HEK293 (cell line): ENCODE data around the gene ARL3.

Source experiments
- BCL11B ChIP-seq: fragments of 450-650 bp; formaldehyde crosslinking; IDR thresholded peaks from 2 replicates; pipeline ENCODE4 v1.5.1; 2016; ENCODE audit warnings: low read depth, missing biosample characterization, missing genetic modification characterization
- CTCF ChIP-seq: fragments of 450-650 bp; formaldehyde crosslinking; IDR thresholded peaks from 2 replicates; pipeline ENCODE4 v1.5.1; 2016; ENCODE audit warnings: missing biosample characterization, missing genetic modification characterization
- FEZF1 ChIP-seq: fragments of 450-650 bp; formaldehyde crosslinking; IDR thresholded peaks from 2 replicates; pipeline ENCODE4 v1.5.1; 2016; ENCODE audit warnings: missing biosample characterization, missing genetic modification characterization
- GFI1B ChIP-seq: fragments of 450-650 bp; formaldehyde crosslinking; IDR thresholded peaks from 2 replicates; pipeline ENCODE4 v1.5.1; 2016; ENCODE audit warnings: missing biosample characterization, missing genetic modification characterization
- GLIS2 ChIP-seq: fragments of 450-650 bp; formaldehyde crosslinking; IDR thresholded peaks from 2 replicates; pipeline ENCODE4 v1.5.1; 2016; ENCODE audit warnings: missing biosample characterization, missing genetic modification characterization
- HOXC10 ChIP-seq: sonication (generic); formaldehyde crosslinking; IDR thresholded peaks from 2 replicates; pipeline ENCODE4 v1.8.1; 2023; ENCODE audit warnings: mild to moderate bottlenecking, missing genetic modification reagents
- IKZF3 ChIP-seq: fragments of 450-650 bp; IDR thresholded peaks from 2 replicates; pipeline ENCODE4 v1.5.0; 2018; ENCODE audit warnings: missing biosample characterization, mild to moderate bottlenecking, missing genetic modification characterization, moderate library complexity
- KLF9 ChIP-seq: fragments of 450-650 bp; formaldehyde crosslinking; IDR thresholded peaks from 2 replicates; pipeline ENCODE4 v1.5.1; 2016; ENCODE audit warnings: missing biosample characterization, missing genetic modification characterization, low read depth
- MYNN ChIP-seq: fragments of 450-650 bp; formaldehyde crosslinking; IDR thresholded peaks from 2 replicates; pipeline ENCODE4 v1.5.1; 2016; ENCODE audit warnings: missing biosample characterization, missing genetic modification characterization, borderline replicate concordance
- OVOL3 ChIP-seq: fragments of 450-650 bp; formaldehyde crosslinking; IDR thresholded peaks from 2 replicates; pipeline ENCODE4 v1.5.1; 2016; ENCODE audit warnings: missing biosample characterization, missing genetic modification characterization
- PRDM1 ChIP-seq: fragments of 450-650 bp; formaldehyde crosslinking; IDR thresholded peaks from 2 replicates; pipeline ENCODE4; 2016; ENCODE audit warnings: missing biosample characterization, missing genetic modification characterization
- RBAK ChIP-seq: fragments of 450-650 bp; formaldehyde crosslinking; IDR thresholded peaks from 2 replicates; pipeline ENCODE4 v1.5.1; 2016; ENCODE audit warnings: missing biosample characterization, missing genetic modification characterization
- SP2 ChIP-seq: fragments of 450-650 bp; formaldehyde crosslinking; IDR thresholded peaks from 2 replicates; pipeline ENCODE4 v1.5.1; 2016; ENCODE audit warnings: missing biosample characterization, missing genetic modification characterization
- TRIM28 ChIP-seq: IDR thresholded peaks from 2 replicates; pipeline ENCODE4 v1.6.1; 2011; ENCODE audit warnings: low read length, control low read depth, borderline replicate concordance
- WT1 ChIP-seq: fragments of 450-650 bp; formaldehyde crosslinking; IDR thresholded peaks from 2 replicates; pipeline ENCODE4 v1.5.1; 2016; ENCODE audit warnings: missing biosample characterization, missing genetic modification characterization
- YY1 ChIP-seq: fragments of 450-650 bp; formaldehyde crosslinking; IDR thresholded peaks from 2 replicates; pipeline ENCODE4 v1.5.1; 2018; ENCODE audit warnings: missing biosample characterization, missing genetic modification characterization
- ZBTB44 ChIP-seq: fragments of 450-650 bp; IDR thresholded peaks from 2 replicates; pipeline ENCODE4 v1.5.1; 2018; ENCODE audit warnings: missing biosample characterization, mild to moderate bottlenecking, missing genetic modification characterization
- ZFP37 ChIP-seq: fragments of 450-650 bp; formaldehyde crosslinking; IDR thresholded peaks from 2 replicates; pipeline ENCODE4 v1.5.1; 2016; ENCODE audit warnings: missing biosample characterization, missing genetic modification characterization
- ZNF138 ChIP-seq: fragments of 450-650 bp; formaldehyde crosslinking; IDR thresholded peaks from 2 replicates; pipeline ENCODE4 v1.5.1; 2016; ENCODE audit warnings: missing biosample characterization, missing genetic modification characterization, borderline replicate concordance
- ZNF169 ChIP-seq: fragments of 450-650 bp; formaldehyde crosslinking; IDR thresholded peaks from 2 replicates; pipeline ENCODE4 v1.5.1; 2016; ENCODE audit warnings: missing biosample characterization, missing genetic modification characterization
- ZNF175 ChIP-seq: fragments of 450-650 bp; formaldehyde crosslinking; IDR thresholded peaks from 2 replicates; pipeline ENCODE4 v1.5.1; 2016; ENCODE audit warnings: missing biosample characterization, missing genetic modification characterization
- ZNF23 ChIP-seq: fragments of 450-650 bp; formaldehyde crosslinking; IDR thresholded peaks from 2 replicates; pipeline ENCODE4 v1.5.1; 2016; ENCODE audit warnings: missing biosample characterization, missing genetic modification characterization, borderline replicate concordance
- ZNF248 ChIP-seq: fragments of 450-650 bp; formaldehyde crosslinking; IDR thresholded peaks from 2 replicates; pipeline ENCODE4 v1.5.1; 2017; ENCODE audit warnings: missing biosample characterization, missing genetic modification characterization
- ZNF335 ChIP-seq: fragments of 450-650 bp; formaldehyde crosslinking; conservative IDR thresholded peaks from 2 replicates; pipeline ENCODE4 v1.5.1; 2016; ENCODE audit warnings: missing biosample characterization, missing genetic modification characterization
- ZNF37A ChIP-seq: fragments of 450-650 bp; IDR thresholded peaks from 2 replicates; pipeline ENCODE4 v1.5.1; 2018; ENCODE audit warnings: missing biosample characterization, missing genetic modification characterization
- ZNF404 ChIP-seq: fragments of 450-650 bp; formaldehyde crosslinking; IDR thresholded peaks from 2 replicates; pipeline ENCODE4 v1.5.1; 2017; ENCODE audit warnings: missing biosample characterization, missing genetic modification characterization
- ZNF501 ChIP-seq: fragments of 450-650 bp; formaldehyde crosslinking; IDR thresholded peaks from 2 replicates; pipeline ENCODE4 v1.5.1; 2016; ENCODE audit warnings: missing biosample characterization, missing genetic modification characterization
- ZNF510 ChIP-seq: fragments of 450-650 bp; formaldehyde crosslinking; IDR thresholded peaks from 2 replicates; pipeline ENCODE4 v1.5.1; 2018; ENCODE audit warnings: mild to moderate bottlenecking, missing genetic modification characterization, missing biosample characterization; ENCODE audit not compliant: insufficient replicate concordance
- ZNF596 ChIP-seq: fragments of 450-650 bp; IDR thresholded peaks from 2 replicates; pipeline ENCODE4 v1.5.0; 2018; ENCODE audit warnings: missing biosample characterization, mild to moderate bottlenecking, missing genetic modification characterization, moderate library complexity
- ZNF624 ChIP-seq: fragments of 450-650 bp; formaldehyde crosslinking; IDR thresholded peaks from 2 replicates; pipeline ENCODE4 v1.5.1; 2017; ENCODE audit warnings: missing biosample characterization, missing genetic modification characterization
- ZNF658 ChIP-seq: fragments of 450-650 bp; formaldehyde crosslinking; IDR thresholded peaks from 2 replicates; pipeline ENCODE4; 2016; ENCODE audit warnings: missing biosample characterization, missing genetic modification characterization
- ZNF76 ChIP-seq: fragments of 450-650 bp; formaldehyde crosslinking; IDR thresholded peaks from 2 replicates; pipeline ENCODE4; 2016; ENCODE audit warnings: low read depth, missing biosample characterization, missing genetic modification characterization, borderline replicate concordance
- TF ChIP-seq, protein P1 (sequence below): fragments of 450-650 bp; formaldehyde crosslinking; IDR thresholded peaks from 2 replicates; pipeline ENCODE4 v1.5.1; 2016; ENCODE audit warnings: missing biosample characterization, missing genetic modification characterization
- TF ChIP-seq, protein P2 (sequence below): fragments of 450-650 bp; formaldehyde crosslinking; IDR thresholded peaks from 2 replicates; pipeline ENCODE4 v1.5.1; 2016; ENCODE audit warnings: missing biosample characterization, missing genetic modification characterization
- TF ChIP-seq, protein P3 (sequence below): fragments of 450-650 bp; formaldehyde crosslinking; IDR thresholded peaks from 2 replicates; pipeline ENCODE4 v1.5.1; 2016; ENCODE audit warnings: missing biosample characterization, missing genetic modification characterization

Gene ARL3

GRCh38 chr10:102713814-102714620, at the start of gene ARL3 (continued):
- TF ChIP-seq IKZF3 (tag by site-specific recombination) (peak; percentile 84), ZNF624 (tag by site-specific recombination) (no peak), ZNF169 (tag by site-specific recombination) (no peak), ZNF23 (tag by site-specific recombination) (no peak), TRIM28 (no peak), CTCF (tag by site-specific recombination) (peak; percentile 73; the same call in 1 of the 2 replicates), ZNF175 (tag by site-specific recombination) (no peak), ZNF658 (tag by site-specific recombination) (no peak), MYNN (tag by site-specific recombination) (no peak; the same call in 1 of the 2 replicates), SP2 (peak; percentile 95), RBAK (no peak), PRDM1 (tag by site-specific recombination) (no peak), ZBTB44 (tag by site-specific recombination) (0 out of 2 replicates have a peak, but pooled peaks have one; percentile 13), YY1 (peak; percentile 53; the same call in 1 of the 2 replicates), ZNF138 (no peak), WT1 (tag by site-specific recombination) (peak; percentile 77), KLF9 (tag by site-specific recombination) (peak; percentile 74), OVOL3 (0 out of 2 replicates have a peak, but pooled peaks have one; percentile 38), ZNF501 (tag by site-specific recombination) (peak; percentile 88), ZNF404 (tag by site-specific recombination) (no peak), ZNF76 (tag by site-specific recombination) (peak; percentile 42; the same call in 1 of the 2 replicates), ZNF248 (tag by site-specific recombination) (no peak), ZFP37 (tag by site-specific recombination) (no peak; the same call in 1 of the 2 replicates), FEZF1 (tag by site-specific recombination) (no peak; the same call in 1 of the 2 replicates), ZNF37A (no peak), HOXC10 (CRISPR knock-in tag) (no peak), GFI1B (tag by site-specific recombination) (no peak), ZNF510 (tag by site-specific recombination) (no peak), ZNF335 (peak; percentile 79), ZNF596 (no peak), BCL11B (no peak), GLIS2 (tag by site-specific recombination) (peak; percentile 99)
- TF ChIP-seq, protein P1, sequence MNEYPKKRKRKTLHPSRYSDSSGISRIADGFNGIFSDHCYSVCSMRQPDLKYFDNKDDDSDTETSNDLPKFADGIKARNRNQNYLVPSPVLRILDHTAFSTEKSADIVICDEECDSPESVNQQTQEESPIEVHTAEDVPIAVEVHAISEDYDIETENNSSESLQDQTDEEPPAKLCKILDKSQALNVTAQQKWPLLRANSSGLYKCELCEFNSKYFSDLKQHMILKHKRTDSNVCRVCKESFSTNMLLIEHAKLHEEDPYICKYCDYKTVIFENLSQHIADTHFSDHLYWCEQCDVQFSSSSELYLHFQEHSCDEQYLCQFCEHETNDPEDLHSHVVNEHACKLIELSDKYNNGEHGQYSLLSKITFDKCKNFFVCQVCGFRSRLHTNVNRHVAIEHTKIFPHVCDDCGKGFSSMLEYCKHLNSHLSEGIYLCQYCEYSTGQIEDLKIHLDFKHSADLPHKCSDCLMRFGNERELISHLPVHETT (tag by site-specific recombination) = peak; percentile 37; the same call in 1 of the 2 replicates
- TF ChIP-seq, protein P2, sequence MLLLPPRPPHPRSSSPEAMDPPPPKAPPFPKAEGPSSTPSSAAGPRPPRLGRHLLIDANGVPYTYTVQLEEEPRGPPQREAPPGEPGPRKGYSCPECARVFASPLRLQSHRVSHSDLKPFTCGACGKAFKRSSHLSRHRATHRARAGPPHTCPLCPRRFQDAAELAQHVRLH (tag by site-specific recombination) = peak; percentile 57; the same call in 1 of the 2 replicates
- TF ChIP-seq, protein P3, sequence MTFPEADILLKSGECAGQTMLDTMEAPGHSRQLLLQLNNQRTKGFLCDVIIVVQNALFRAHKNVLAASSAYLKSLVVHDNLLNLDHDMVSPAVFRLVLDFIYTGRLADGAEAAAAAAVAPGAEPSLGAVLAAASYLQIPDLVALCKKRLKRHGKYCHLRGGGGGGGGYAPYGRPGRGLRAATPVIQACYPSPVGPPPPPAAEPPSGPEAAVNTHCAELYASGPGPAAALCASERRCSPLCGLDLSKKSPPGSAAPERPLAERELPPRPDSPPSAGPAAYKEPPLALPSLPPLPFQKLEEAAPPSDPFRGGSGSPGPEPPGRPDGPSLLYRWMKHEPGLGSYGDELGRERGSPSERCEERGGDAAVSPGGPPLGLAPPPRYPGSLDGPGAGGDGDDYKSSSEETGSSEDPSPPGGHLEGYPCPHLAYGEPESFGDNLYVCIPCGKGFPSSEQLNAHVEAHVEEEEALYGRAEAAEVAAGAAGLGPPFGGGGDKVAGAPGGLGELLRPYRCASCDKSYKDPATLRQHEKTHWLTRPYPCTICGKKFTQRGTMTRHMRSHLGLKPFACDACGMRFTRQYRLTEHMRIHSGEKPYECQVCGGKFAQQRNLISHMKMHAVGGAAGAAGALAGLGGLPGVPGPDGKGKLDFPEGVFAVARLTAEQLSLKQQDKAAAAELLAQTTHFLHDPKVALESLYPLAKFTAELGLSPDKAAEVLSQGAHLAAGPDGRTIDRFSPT (tag by site-specific recombination) = peak; percentile 68; the same call in 1 of the 2 replicates
